HCT116 (cell line): ENCODE data around the gene RAPH1. TPM values are rescaled to one million over a fixed set of nuclear protein-coding genes. Genes with fewer than 3 reads are reported as not detected.

Source experiments
- ATAC-seq: fragments of 200-7000 bp; cut with Tn5 transposase; 2 replicates; pipeline ENCODE4 v1.9.1; 2020; ENCODE audit warnings: mild to moderate bottlenecking, moderate library complexity
- BruUV-seq: library from RNA; stranded (reverse); fragments of 400-500 nt; replicated peaks from 2 replicates; lab custom pipeline; 2021; lab: Mats Ljungman, UMichigan
- CTCF ChIA-PET: fragments of 300-600 bp; sonication (Branson Sonifier 250); formaldehyde crosslinking; loops from one replicate; lab custom pipeline; 2021; ENCODE audit warnings: antibody characterized with exemption; lab: Charles Lee
- POLR2A ChIA-PET: fragments of 300-600, 350-600 bp; sonication (Branson Sonifier 250); formaldehyde crosslinking; loops from one replicate; lab custom pipeline; 2021; ENCODE audit warnings: antibody characterized with exemption; lab: Charles Lee
- RAD21 ChIA-PET, 2 experiments: fragments of 300-600 bp; sonication (Branson Sonifier 250); formaldehyde crosslinking; loops; one replicate each; lab custom pipeline; 2023; ENCODE audit warnings: low total read pairs in 2 of 2; ENCODE audit not compliant: uncharacterized antibody in 2 of 2, unreplicated experiment in 2 of 2, low non-redundant PET in 1 of 2; lab: Charles Lee
- DNase-seq: peaks from one replicate; pipeline ENCODE4 v3.0.0-alpha.2; 2010; ENCODE audit warnings: low read depth, low spot score
- H2AFZ ChIP-seq: fragments of 200-600 bp; shearing (Covaris generic), sonication (generic); 2 replicates; pipeline ENCODE4 v1.6.1; 2017; ENCODE audit warnings: low read depth, mixed run types, mixed read lengths, antibody characterized with exemption, low read length; ENCODE audit not compliant: poor library complexity, severe bottlenecking
- H3K27ac ChIP-seq: 2 replicates; pipeline ENCODE4 v1.5.1; 2012; ENCODE audit warnings: low read depth, low read length
- H3K27me3 ChIP-seq: fragments of 200-600 bp; sonication (generic); 2 replicates; pipeline ENCODE4 v1.6.1; 2016; ENCODE audit warnings: mixed run types, low read length, mixed read lengths; ENCODE audit not compliant: insufficient read depth
- H3K36me3 ChIP-seq, 2 experiments: fragments of 200-500 bp in 1 of 2; fragments of 200-600 bp in 1 of 2; sonication (Bioruptor generic) in 1 of 2; sonication (generic) in 1 of 2; 2 replicates each; pipeline versions ENCODE4 v1.5.1 to v1.6.1; 2014 to 2016; ENCODE audit warnings: low read length in 2 of 2, inconsistent platforms in 1 of 2, mixed read lengths in 1 of 2, mixed run types in 1 of 2; ENCODE audit not compliant: insufficient read depth in 2 of 2, control insufficient read depth in 1 of 2
- H3K4me1 ChIP-seq, 2 experiments: fragments of 200-600 bp in 1 of 2; sonication (generic) in 1 of 2; 2 replicates each; pipeline versions ENCODE4 v1.5.1 to v1.6.1; 2012 to 2017; ENCODE audit warnings: low read length in 2 of 2, inconsistent platforms in 1 of 2, mild to moderate bottlenecking in 1 of 2, mixed read lengths in 1 of 2, mixed run types in 1 of 2, moderate library complexity in 1 of 2; ENCODE audit not compliant: insufficient read depth in 2 of 2, control insufficient read depth in 1 of 2
- H3K4me2 ChIP-seq: fragments of 200-600 bp; sonication (generic); 2 replicates; pipeline ENCODE4 v1.6.1; 2017; ENCODE audit warnings: mixed run types, low read length, mixed read lengths
- H3K4me3 ChIP-seq, 2 experiments: fragments of 200-600 bp in 1 of 2; sonication (generic) in 1 of 2; replicated peaks in 1 of 2; 2 replicates each; pipeline ENCODE4 v1.5.1; 2011 to 2016; ENCODE audit warnings: low read length in 2 of 2, control low read depth in 1 of 2, low read depth in 1 of 2, mild to moderate bottlenecking in 1 of 2, mixed read lengths in 1 of 2, mixed run types in 1 of 2
- H3K79me2 ChIP-seq: fragments of 200-600 bp; sonication (generic); 2 replicates; pipeline ENCODE4 v1.6.1; 2017; ENCODE audit warnings: mild to moderate bottlenecking, mixed run types, low read length, moderate library complexity, mixed read lengths; ENCODE audit not compliant: insufficient read depth
- H3K9ac ChIP-seq: fragments of 200-600 bp; sonication (generic); 2 replicates; pipeline ENCODE4 v1.6.1; 2016; ENCODE audit warnings: low read length, mixed read lengths
- H3K9me2 ChIP-seq: fragments of 200-600 bp; sonication (generic), shearing (Covaris generic); 2 replicates; pipeline ENCODE4 v1.6.1; 2017; ENCODE audit warnings: mixed run types, mild to moderate bottlenecking, moderate library complexity; ENCODE audit not compliant: insufficient read depth
- H3K9me3 ChIP-seq, 2 experiments: fragments of 200-500 bp in 1 of 2; fragments of 200-600 bp in 1 of 2; sonication (Bioruptor generic) in 1 of 2; sonication (generic) in 1 of 2; 2 replicates each; pipeline ENCODE4 v1.6.1; 2014 to 2017; ENCODE audit warnings: low read length in 2 of 2, mixed read lengths in 2 of 2, inconsistent platforms in 1 of 2, low read depth in 1 of 2, mild to moderate bottlenecking in 1 of 2, mixed run types in 1 of 2, moderate library complexity in 1 of 2; ENCODE audit not compliant: control insufficient read depth in 1 of 2, insufficient read depth in 1 of 2
- H4K20me1 ChIP-seq: fragments of 200-600 bp; sonication (generic), shearing (Covaris generic); 2 replicates; pipeline ENCODE4 v1.6.1; 2017; ENCODE audit warnings: mixed run types, mild to moderate bottlenecking, moderate library complexity; ENCODE audit not compliant: insufficient read depth
- ATF3 ChIP-seq: IDR thresholded peaks from 2 replicates; pipeline ENCODE4 v1.6.1; 2012
- CBX3 ChIP-seq: IDR thresholded peaks from 2 replicates; pipeline ENCODE4 v1.6.1; 2012; ENCODE audit warnings: low read depth
- CEBPB ChIP-seq: IDR thresholded peaks from 2 replicates; pipeline ENCODE4 v1.6.1; 2012; ENCODE audit warnings: low read depth
- EGR1 ChIP-seq: IDR thresholded peaks from 2 replicates; pipeline ENCODE4 v1.6.1; 2012; ENCODE audit warnings: low read depth
- EZH2 ChIP-seq: fragments of 200-600 bp; sonication (generic); IDR thresholded peaks from 2 replicates; pipeline ENCODE4 v1.6.1; 2017; ENCODE audit warnings: antibody characterized with exemption, mixed run types
- EZH2phosphoT487 ChIP-seq: fragments of 200-600 bp; IDR thresholded peaks from 2 replicates; pipeline ENCODE4 v1.6.1; 2018; ENCODE audit warnings: antibody characterized with exemption, borderline replicate concordance
- FOSL1 ChIP-seq: IDR thresholded peaks from 2 replicates; pipeline ENCODE4 v1.6.1; 2012; ENCODE audit warnings: low read depth
- JUND ChIP-seq: IDR thresholded peaks from 2 replicates; pipeline ENCODE4 v1.6.1; 2012
- MAX ChIP-seq: IDR thresholded peaks from 2 replicates; pipeline ENCODE4 v1.6.1; 2012
- POLR2A ChIP-seq: IDR thresholded peaks from 2 replicates; pipeline ENCODE4 v1.7.0; 2011; ENCODE audit warnings: borderline replicate concordance; ENCODE audit not compliant: insufficient read depth, insufficient read length; ENCODE audit errors: extremely low read depth
- POLR2AphosphoS5 ChIP-seq: IDR thresholded peaks from 2 replicates; pipeline ENCODE4 v1.6.1; 2011; ENCODE audit warnings: mild to moderate bottlenecking, low read depth, low read length, moderate library complexity
- RAD21 ChIP-seq: IDR thresholded peaks from 2 replicates; pipeline ENCODE4 v1.6.1; 2012; ENCODE audit warnings: low read depth, mild to moderate bottlenecking
- REST ChIP-seq: IDR thresholded peaks from 2 replicates; pipeline ENCODE4 v1.6.1; 2012; ENCODE audit warnings: low read depth
- SIN3A ChIP-seq: IDR thresholded peaks from 2 replicates; pipeline ENCODE4 v1.6.1; 2012; ENCODE audit warnings: low read depth
- SP1 ChIP-seq: IDR thresholded peaks from 2 replicates; pipeline ENCODE4 v1.6.1; 2012; ENCODE audit warnings: low read depth
- SRF ChIP-seq: IDR thresholded peaks from 2 replicates; pipeline ENCODE4 v1.6.1; 2012; ENCODE audit warnings: low read depth
- TCF7L2 ChIP-seq: IDR thresholded peaks from 2 replicates; pipeline ENCODE4 v1.7.0; 2011; ENCODE audit warnings: borderline replicate concordance, inconsistent platforms; ENCODE audit not compliant: insufficient read depth, insufficient read length; ENCODE audit errors: extremely low read depth
- ZBTB33 ChIP-seq: IDR thresholded peaks from 2 replicates; pipeline ENCODE4 v1.6.1; 2011; ENCODE audit warnings: mild to moderate bottlenecking, low read length, moderate library complexity; ENCODE audit not compliant: insufficient replicate concordance; ENCODE audit errors: extremely low read depth
- ZNF274 ChIP-seq: fragments of 200-500 bp; sonication (Bioruptor generic); IDR thresholded peaks from 2 replicates; pipeline ENCODE4 v1.6.1; 2014; ENCODE audit warnings: mild to moderate bottlenecking, low read depth, low read length, inconsistent platforms
- intact Hi-C: fragments of 100-400 bp; cut with micrococcal nuclease; formaldehyde crosslinking; loops from 2 replicates; pipeline ENCODE4 v1.10.0; 2022
- total RNA-seq: library from RNA; stranded (reverse); gene quantifications from one replicate; pipeline ENCODE4 v1.2.1, GENCODE V29; 2021; ENCODE audit not compliant: unreplicated experiment

Gene RAPH1
- total RNA-seq, 1 experiment from 2014 or later, result 22.3 TPM

- Histone ChIP-seq H3K4me2 (no peak overlapping the region), H3K79me2 (no peaks in the 10 kb centered on the region), H2AFZ (no peak overlapping the region), H3K9me3 (no peaks in the 10 kb centered on the region), H3K9ac (no peak overlapping the region), H3K36me3 (no peaks in the 10 kb centered on the region), H3K9me2 (no peaks in the 10 kb centered on the region), H3K27me3 (no peaks in the 10 kb centered on the region), H3K27ac (no peak overlapping the region), H3K4me3 (no peak overlapping the region), H3K4me1 (no peaks in the 10 kb centered on the region), H4K20me1 (no peaks in the 10 kb centered on the region)
- ATAC-seq (no peak), DNase-seq (no peak)
- ChIA-PET CTCF (no interaction called here), RAD21 (no interaction called here), POLR2A (no interaction called here)
- TF ChIP-seq ZNF274 (no peak), ZBTB33 (no peak), MAX (no peak), CBX3 (no peak), REST (no peak), SIN3A (no peak), JUND (no peak), TCF7L2 (no peak), POLR2AphosphoS5 (no peak), CEBPB (no peak), SP1 (no peak), POLR2A (no peak), RAD21 (no peak), EZH2 (no peak), FOSL1 (no peak), EGR1 (no peak), ATF3 (no peak), SRF (no peak), EZH2phosphoT487 (no peak)
- BruUV-seq, result no TSS peak
- intact Hi-C loops, result no loop called here
Measured at GRCh38 chr2:203471323-203471722, 63.8 kb downstream of the RAPH1 start.
